NCI-H69 (cell line): Measurements from ENCODE around the gene TIMM17A.
"Not testable (repeated sequence)": the region's sequence is repeated elsewhere in the genome, so short reads cannot be mapped to it uniquely, and the experiment has no call there.

Source experiments
- DNase-seq: peaks from one replicate; lab custom pipeline; 2025; lab: John Stamatoyannopoulos, UW

Gene TIMM17A

GRCh38 chr1:201940316-201940715 is 15.0 kb upstream of the TIMM17A start:
- not testable (repeated sequence) for DNase-seq

GRCh38 chr1:201941420-201942128 is 13.7 kb upstream of the TIMM17A start:
- DNase-seq, result peak; percentile 65

GRCh38 chr1:201942129-201942495 is 13.2 kb upstream of the TIMM17A start:
- no peak for DNase-seq

GRCh38 chr1:201944002-201944401 is 11.3 kb upstream of the TIMM17A start:
- DNase-seq, result no peak

- no peak for DNase-seq
Observed at GRCh38 chr1:201944639-201945038, 10.7 kb upstream of the TIMM17A start.

GRCh38 chr1:201945157-201945556 is 10.1 kb upstream of the TIMM17A start:
- DNase-seq, result no peak

GRCh38 chr1:201945863-201946223 is 9.5 kb upstream of the TIMM17A start:
- DNase-seq, result no peak

GRCh38 chr1:201946224-201946908 is 8.9 kb upstream of the TIMM17A start, which contains the start of gene LMOD1:
LMOD1 (minus strand) TSS chr1:201946548; CDS start chr1:201946340, 208 bp downstream.
- peak; percentile 88 for DNase-seq

- no peak for DNase-seq
Observed at GRCh38 chr1:201947697-201948008, 7.7 kb upstream of the TIMM17A start.

- DNase-seq, result peak; percentile 85
Observed at GRCh38 chr1:201949491-201949890, 5.8 kb upstream of the TIMM17A start.

GRCh38 chr1:201954263-201955008 is 867 bp upstream of the TIMM17A start:
- DNase-seq, result no peak

GRCh38 chr1:201955729-201956143 is 433 bp downstream of the TIMM17A start:
- peak; percentile 68 for DNase-seq

- no peak for DNase-seq
Observed at GRCh38 chr1:201958348-201958747, 3.0 kb downstream of the TIMM17A start.

GRCh38 chr1:201962382-201962781 is 7.1 kb downstream of the TIMM17A start:
- DNase-seq, result not testable (repeated sequence)

GRCh38 chr1:201964261-201964660 is 9.0 kb downstream of the TIMM17A start:
- no peak for DNase-seq

GRCh38 chr1:201966171-201966570 is 10.9 kb downstream of the TIMM17A start:
- no peak for DNase-seq

GRCh38 chr1:201968202-201968925 is 13.1 kb downstream of the TIMM17A start:
- no peak for DNase-seq

- peak; percentile 90 for DNase-seq
Observed at GRCh38 chr1:201970334-201971159, 15.2 kb downstream of the TIMM17A start.

- DNase-seq, result no peak
Observed at GRCh38 chr1:201982082-201982622, 26.8 kb downstream of the TIMM17A start.

GRCh38 chr1:201982623-201983379 is 27.5 kb downstream of the TIMM17A start, which contains the start of gene RNPEP:
RNPEP (plus strand) TSS chr1:201982648; CDS start chr1:201982667, 19 bp downstream.
- peak; percentile 89 for DNase-seq
